K562 (cell line): Measurements from ENCODE around the gene PNRC1. TPM values are rescaled to one million over a fixed set of nuclear protein-coding genes. Genes with fewer than 3 reads are reported as not detected.
"Not testable (repeated sequence)": the region's sequence is repeated elsewhere in the genome, so short reads cannot be mapped to it uniquely, and the experiment has no call there.

Experiments used
- ATAC-seq: fragments of 200-7000 bp; cut with Tn5 transposase; 3 replicates; pipeline ENCODE4 v1.9.1; 2020; ENCODE audit warnings: moderate library complexity
- BruUV-seq: library from RNA; stranded (reverse); fragments of 400-500 nt; replicated peaks from 2 replicates; lab custom pipeline; 2021; lab: Mats Ljungman, UMichigan
- CTCF ChIA-PET: fragments of 300-600 bp; formaldehyde crosslinking; extraction: SDS; loops from one replicate; lab custom pipeline; 2021; ENCODE audit warnings: low intra/inter-chr PET ratio; lab: Yijun Ruan, JAX
- POLR2A ChIA-PET: fragments of 300-600, 350-650 bp; sonication (Branson Sonifier 250); formaldehyde crosslinking; extraction: SDS; loops from one replicate; lab custom pipeline; 2021; ENCODE audit warnings: antibody characterized with exemption, inconsistent platforms; lab: Yijun Ruan, JAX
- DNase-seq, 4 experiments: peaks; one replicate each; pipeline versions ENCODE4 v3.0.0 to v3.0.0-alpha.2; 2011 to 2018; ENCODE audit warnings: low spot score in 3 of 4, mixed read lengths in 3 of 4; ENCODE audit errors: extremely low read depth in 1 of 4
- FAIRE-seq: peaks from 2 replicates; lab custom pipeline; 2011; peaks lifted over from hg19 to GRCh38; lab: Jason Lieb, UNC
- H2AFZ ChIP-seq: 2 replicates; pipeline ENCODE4 v1.6.0; 2011; ENCODE audit warnings: low read depth, low read length, control low read depth, inconsistent platforms
- H3K27ac ChIP-seq: fragments of 200-600 bp; 3 replicates; pipeline ENCODE4 v1.8.0; 2011; ENCODE audit warnings: low read depth, mild to moderate bottlenecking, control low read depth, inconsistent platforms, low read length, moderate library complexity, mixed read lengths; ENCODE audit errors: extremely low read depth
- H3K27me3 ChIP-seq, 2 experiments: fragments of 300-600 bp in 1 of 2; 2 replicates in 1 of 2; 3 replicates in 1 of 2; pipeline versions ENCODE4 v1.6.0 to v1.8.0; 2011; ENCODE audit warnings: inconsistent platforms in 2 of 2, low read length in 2 of 2, mild to moderate bottlenecking in 1 of 2, mixed read lengths in 1 of 2, moderate library complexity in 1 of 2; ENCODE audit not compliant: control insufficient read depth in 2 of 2, insufficient read depth in 2 of 2
- H3K36me3 ChIP-seq: fragments of 300-600 bp; 3 replicates; pipeline ENCODE4 v1.8.0; 2011; ENCODE audit warnings: mild to moderate bottlenecking, low read length, inconsistent platforms; ENCODE audit not compliant: control insufficient read depth, insufficient read depth
- H3K4me1 ChIP-seq, 2 experiments: fragments of 200-600 bp in 1 of 2; replicated peaks in 1 of 2; 2 replicates in 1 of 2; 3 replicates in 1 of 2; pipeline versions ENCODE4 v1.5.1 to v1.8.0; 2011; ENCODE audit warnings: inconsistent platforms in 2 of 2, low read length in 2 of 2, mild to moderate bottlenecking in 1 of 2, mixed read lengths in 1 of 2, moderate library complexity in 1 of 2; ENCODE audit not compliant: control insufficient read depth in 2 of 2, insufficient read depth in 2 of 2
- H3K4me2 ChIP-seq: 2 replicates; pipeline ENCODE4 v1.6.1; 2011; ENCODE audit warnings: low read length, control low read depth, inconsistent platforms, mixed read lengths; ENCODE audit not compliant: insufficient read depth
- H3K4me3 ChIP-seq: fragments of 200-600 bp; sonication (generic), shearing (Covaris generic); 2 replicates; pipeline ENCODE4 v1.5.1; 2016; ENCODE audit warnings: control low read depth, inconsistent platforms
- H3K79me2 ChIP-seq: fragments of 200-600 bp; 3 replicates; pipeline ENCODE4 v1.8.0; 2011; ENCODE audit warnings: low read length, inconsistent platforms; ENCODE audit not compliant: control insufficient read depth, insufficient read depth
- H3K9ac ChIP-seq, 2 experiments: 2 replicates each; pipeline versions ENCODE4 v1.6.0 to v1.6.1; 2011; ENCODE audit warnings: low read depth in 2 of 2, low read length in 2 of 2, control low read depth in 1 of 2, inconsistent platforms in 1 of 2, mild to moderate bottlenecking in 1 of 2, mixed read lengths in 1 of 2; ENCODE audit not compliant: insufficient read depth in 1 of 2
- H3K9me1 ChIP-seq: one replicate; pipeline ENCODE4 v1.6.0; 2011; ENCODE audit warnings: inconsistent platforms, mild to moderate bottlenecking, low read length, moderate library complexity; ENCODE audit not compliant: control insufficient read depth, insufficient read depth
- H3K9me3 ChIP-seq: replicated peaks from 2 replicates; pipeline ENCODE4 v1.5.1; 2011; ENCODE audit warnings: low read depth, low read length, inconsistent platforms; ENCODE audit not compliant: control insufficient read depth, insufficient read depth
- H4K20me1 ChIP-seq: replicated peaks from 2 replicates; pipeline ENCODE4 v1.6.1; 2011; ENCODE audit warnings: low read length, inconsistent platforms, mixed read lengths; ENCODE audit not compliant: control insufficient read depth, insufficient read depth
- ARID1B ChIP-seq: fragments of 450-650 bp; IDR thresholded peaks from 2 replicates; pipeline ENCODE4 v1.6.1; 2016; ENCODE audit warnings: antibody characterized with exemption, mild to moderate bottlenecking, inconsistent platforms
- ESRRA ChIP-seq: fragments of 450-650 bp; IDR thresholded peaks from 2 replicates; pipeline ENCODE4 v1.6.1; 2014; ENCODE audit warnings: low read depth, mild to moderate bottlenecking, moderate library complexity, borderline replicate concordance
- L3MBTL2 ChIP-seq: fragments of 450-650 bp; IDR thresholded peaks from 2 replicates; pipeline ENCODE4 v1.6.1; 2016; ENCODE audit warnings: mild to moderate bottlenecking, moderate library complexity
- MTA1 ChIP-seq: fragments of 450-650 bp; IDR thresholded peaks from 2 replicates; pipeline ENCODE4 v1.6.1; 2017; ENCODE audit warnings: borderline replicate concordance
- NR2C1 ChIP-seq, 2 experiments: fragments of 450-650 bp; IDR thresholded peaks; 2 replicates each; pipeline ENCODE4 v1.6.1; 2017; ENCODE audit warnings: mild to moderate bottlenecking in 2 of 2, antibody characterized with exemption in 1 of 2, inconsistent platforms in 1 of 2, missing compliant biosample characterization in 1 of 2, missing genetic modification characterization in 1 of 2
- NR2C2 ChIP-seq, 2 experiments: fragments of 200-800 bp in 1 of 2; sonication (Bioruptor generic) in 1 of 2; sonication (generic) in 1 of 2; formaldehyde crosslinking in 1 of 2; IDR thresholded peaks; 2 replicates each; pipeline versions ENCODE4 v1.6.1 to v1.8.0; 2016 to 2022; ENCODE audit warnings: mild to moderate bottlenecking in 1 of 2, missing compliant biosample characterization in 1 of 2, missing genetic modification characterization in 1 of 2, missing genetic modification reagents in 1 of 2
- SMARCE1 ChIP-seq: fragments of 450-650 bp; IDR thresholded peaks from 2 replicates; pipeline ENCODE4 v1.7.1; 2016; ENCODE audit warnings: mild to moderate bottlenecking
- SOX6 ChIP-seq: fragments of 450-650 bp; IDR thresholded peaks from 2 replicates; pipeline ENCODE4 v1.6.1; 2014; ENCODE audit warnings: mild to moderate bottlenecking
- TRIM24 ChIP-seq, 2 experiments: fragments of 450-650 bp; IDR thresholded peaks; 2 replicates each; pipeline ENCODE4 v1.6.1; 2016
- ZBTB17 ChIP-seq: fragments of 450-650 bp; formaldehyde crosslinking; IDR thresholded peaks from 2 replicates; pipeline ENCODE4 v1.4.0; 2020; ENCODE audit warnings: mild to moderate bottlenecking
- WGBS: fragments of 100-300 bp; shearing (Covaris generic); methylation state at CpG from one replicate; pipeline ENCODE4 v1.1.6; 2016; ENCODE audit warnings: low coverage, mixed read lengths; ENCODE audit not compliant: insufficient coverage; ENCODE audit errors: missing lambda C conversion rate; 5-methylcytosine and 5-hydroxymethylcytosine counted together
- in situ Hi-C: fragments of 300-500 bp; cut with MboI; formaldehyde crosslinking; loops from 4 replicates; pipeline ENCODE4 v1.15.0; 2018; ENCODE audit warnings: inconsistent platforms, mixed read lengths
- intact Hi-C: fragments of 100-400 bp; cut with micrococcal nuclease; formaldehyde crosslinking; loops from 2 replicates; pipeline ENCODE4 v1.14.2; 2022
- polyA plus RNA-seq, 8 experiments: library from polyadenylated mRNA; depleted of rRNA in 4 of 8; stranded (reverse) in 5 of 8; unstranded in 3 of 8; fragments of >200 nt; fragmentation: Nextera tagmentation in 2 of 8; fragmentation: Illumina TruSeq in 1 of 8; extraction: Ambion mirVana in 2 of 8; extraction: Trizol in 1 of 8; gene quantifications; 2 replicates each; pipeline versions ENCODE4 v1.2.1 to v1.2.3, GENCODE V29; 2011 to 2014; ENCODE audit warnings: inconsistent platforms in 1 of 8, missing spikeins in 1 of 8
- total RNA-seq, 7 experiments: library from RNA; depleted of rRNA in 6 of 7; stranded (reverse); fragments of >200 nt in 6 of 7; fragmentation: Illumina TruSeq in 2 of 7; extraction: Trizol in 2 of 7; gene quantifications; 2 replicates each; pipeline versions ENCODE4 v1.2.1 to v1.2.3, GENCODE V29; 2011 to 2021; ENCODE audit warnings: low replicate concordance in 1 of 7
- TF ChIP-seq, protein P1 (sequence below), 2 experiments: fragments of 450-650 bp; IDR thresholded peaks; 2 replicates each; pipeline ENCODE4 v1.6.1; 2018; ENCODE audit warnings: mild to moderate bottlenecking in 2 of 2, low read depth in 1 of 2; ENCODE audit not compliant: partially characterized antibody in 2 of 2
- TF ChIP-seq, protein P2 (sequence below), 2 experiments: fragments of 450-650 bp; IDR thresholded peaks; 2 replicates each; pipeline ENCODE4 v1.6.1; 2016
- TF ChIP-seq, protein P3 (sequence below): fragments of 450-650 bp; formaldehyde crosslinking; IDR thresholded peaks from 2 replicates; pipeline ENCODE4 v1.4.0; 2020; ENCODE audit warnings: mild to moderate bottlenecking, mixed read lengths

Gene PNRC1
- total and polyA plus RNA-seq, 9 of the 15 experiments (the other 6 are each of a cell fraction or from before 2014, with no cell fraction given), result 1.2 to 10.8 (median 6.5) TPM

DNA sequence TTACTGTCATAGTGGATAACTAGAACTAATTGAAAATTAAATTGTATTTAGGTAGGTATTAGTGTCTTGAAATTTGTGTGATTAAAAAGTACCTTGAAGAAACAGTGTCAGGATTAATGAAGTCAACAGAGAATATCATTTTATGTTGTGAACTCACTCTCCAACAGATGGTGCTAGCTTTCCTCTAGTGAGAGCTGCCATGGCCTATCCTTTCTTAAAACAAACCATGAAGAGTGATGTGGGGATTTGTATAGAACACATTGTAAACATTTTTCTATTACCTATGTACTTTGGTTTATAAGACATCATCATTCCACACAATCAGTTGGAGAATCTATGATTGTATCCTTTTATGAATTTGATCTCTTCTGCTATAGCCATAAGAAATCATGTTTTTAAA is 42.1 kb downstream of the PNRC1 start (continued):
- no peak for TF ChIP-seq NR2C2 (CRISPR knock-in tag; IDR thresholded peaks at IDR 0.05)
- no peak for TF ChIP-seq NR2C2 (tag; IDR thresholded peaks at IDR 0.05)
- TF ChIP-seq, all 486 proteins: peak for 6

DNA sequence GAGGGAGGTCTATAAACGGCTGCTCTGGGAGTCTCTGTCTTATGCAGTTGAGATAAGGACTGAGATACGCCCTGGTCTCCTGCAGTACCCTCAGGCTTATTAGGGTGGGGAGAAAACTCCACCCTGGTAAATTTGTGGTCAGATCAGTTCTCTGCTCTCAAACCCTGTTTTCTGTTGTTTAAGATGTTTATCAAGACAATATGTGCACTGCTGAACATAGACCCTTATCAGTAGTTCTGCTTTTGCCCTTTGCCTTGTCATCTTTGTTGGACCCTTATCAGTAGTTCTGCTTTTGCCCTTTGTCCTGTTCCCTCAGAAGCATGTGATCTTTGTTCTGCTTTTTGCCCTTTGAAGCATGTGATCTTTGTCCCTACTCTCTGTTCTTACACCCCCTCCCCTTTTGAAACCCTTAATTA is 47.7 kb downstream of the PNRC1 start:
- H3K9me1 ChIP-seq; H3K4me2 ChIP-seq; POLR2A ChIA-PET; FAIRE-seq; CTCF ChIA-PET; H3K79me2 ChIP-seq; H3K9me3 ChIP-seq; H3K4me3 ChIP-seq; H3K9ac ChIP-seq; H4K20me1 ChIP-seq; H3K4me1 ChIP-seq; ATAC-seq; H3K27me3 ChIP-seq; H3K27ac ChIP-seq; H3K36me3 ChIP-seq; in situ Hi-C loops; intact Hi-C loops; H2AFZ ChIP-seq; DNase-seq; BruUV-seq; TF ChIP-seq NR2C2 (CRISPR knock-in tag; IDR thresholded peaks at IDR 0.05): not testable (repeated sequence)
- WGBS, result 7% methylated on average over 2 of the region's 2 CpGs
- TF ChIP-seq, protein P1, sequence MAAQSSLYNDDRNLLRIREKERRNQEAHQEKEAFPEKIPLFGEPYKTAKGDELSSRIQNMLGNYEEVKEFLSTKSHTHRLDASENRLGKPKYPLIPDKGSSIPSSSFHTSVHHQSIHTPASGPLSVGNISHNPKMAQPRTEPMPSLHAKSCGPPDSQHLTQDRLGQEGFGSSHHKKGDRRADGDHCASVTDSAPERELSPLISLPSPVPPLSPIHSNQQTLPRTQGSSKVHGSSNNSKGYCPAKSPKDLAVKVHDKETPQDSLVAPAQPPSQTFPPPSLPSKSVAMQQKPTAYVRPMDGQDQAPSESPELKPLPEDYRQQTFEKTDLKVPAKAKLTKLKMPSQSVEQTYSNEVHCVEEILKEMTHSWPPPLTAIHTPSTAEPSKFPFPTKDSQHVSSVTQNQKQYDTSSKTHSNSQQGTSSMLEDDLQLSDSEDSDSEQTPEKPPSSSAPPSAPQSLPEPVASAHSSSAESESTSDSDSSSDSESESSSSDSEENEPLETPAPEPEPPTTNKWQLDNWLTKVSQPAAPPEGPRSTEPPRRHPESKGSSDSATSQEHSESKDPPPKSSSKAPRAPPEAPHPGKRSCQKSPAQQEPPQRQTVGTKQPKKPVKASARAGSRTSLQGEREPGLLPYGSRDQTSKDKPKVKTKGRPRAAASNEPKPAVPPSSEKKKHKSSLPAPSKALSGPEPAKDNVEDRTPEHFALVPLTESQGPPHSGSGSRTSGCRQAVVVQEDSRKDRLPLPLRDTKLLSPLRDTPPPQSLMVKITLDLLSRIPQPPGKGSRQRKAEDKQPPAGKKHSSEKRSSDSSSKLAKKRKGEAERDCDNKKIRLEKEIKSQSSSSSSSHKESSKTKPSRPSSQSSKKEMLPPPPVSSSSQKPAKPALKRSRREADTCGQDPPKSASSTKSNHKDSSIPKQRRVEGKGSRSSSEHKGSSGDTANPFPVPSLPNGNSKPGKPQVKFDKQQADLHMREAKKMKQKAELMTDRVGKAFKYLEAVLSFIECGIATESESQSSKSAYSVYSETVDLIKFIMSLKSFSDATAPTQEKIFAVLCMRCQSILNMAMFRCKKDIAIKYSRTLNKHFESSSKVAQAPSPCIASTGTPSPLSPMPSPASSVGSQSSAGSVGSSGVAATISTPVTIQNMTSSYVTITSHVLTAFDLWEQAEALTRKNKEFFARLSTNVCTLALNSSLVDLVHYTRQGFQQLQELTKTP (IDR thresholded peaks at IDR 0.05; ENCODE audit: low read depth in 1 of 2, partially characterized antibody in 2 of 2), result peak in 1 of 2 experiments; percentile 31
- TF ChIP-seq TRIM24 (IDR thresholded peaks at IDR 0.05) (peak; percentile 69 to 82), MTA1 (peak; percentile 52; the same call in 1 of the 2 replicates), NR2C2 (tag; IDR thresholded peaks at IDR 0.05) (peak; percentile 32; the same call in 1 of the 2 replicates), ESRRA (peak; percentile 45; the same call in 1 of the 2 replicates), SMARCE1 (peak; percentile 71; the same call in 1 of the 2 replicates), ZBTB17 (0 out of 2 replicates have a peak, but pooled peaks have one; percentile 40), SOX6 (peak; percentile 94), NR2C1 (IDR thresholded peaks at IDR 0.05) (peak; percentile 46; the same call in 1 of the 2 replicates), NR2C1 (tag; IDR thresholded peaks at IDR 0.05) (peak; percentile 43; the same call in 1 of the 2 replicates), ARID1B (peak; percentile 40; the same call in 1 of the 2 replicates), L3MBTL2 (0 out of 2 replicates have a peak, but pooled peaks have one; percentile 26)
- TF ChIP-seq, protein P2, sequence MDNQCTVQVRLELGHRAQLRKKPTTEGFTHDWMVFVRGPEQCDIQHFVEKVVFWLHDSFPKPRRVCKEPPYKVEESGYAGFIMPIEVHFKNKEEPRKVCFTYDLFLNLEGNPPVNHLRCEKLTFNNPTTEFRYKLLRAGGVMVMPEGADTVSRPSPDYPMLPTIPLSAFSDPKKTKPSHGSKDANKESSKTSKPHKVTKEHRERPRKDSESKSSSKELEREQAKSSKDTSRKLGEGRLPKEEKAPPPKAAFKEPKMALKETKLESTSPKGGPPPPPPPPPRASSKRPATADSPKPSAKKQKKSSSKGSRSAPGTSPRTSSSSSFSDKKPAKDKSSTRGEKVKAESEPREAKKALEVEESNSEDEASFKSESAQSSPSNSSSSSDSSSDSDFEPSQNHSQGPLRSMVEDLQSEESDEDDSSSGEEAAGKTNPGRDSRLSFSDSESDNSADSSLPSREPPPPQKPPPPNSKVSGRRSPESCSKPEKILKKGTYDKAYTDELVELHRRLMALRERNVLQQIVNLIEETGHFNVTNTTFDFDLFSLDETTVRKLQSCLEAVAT (IDR thresholded peaks at IDR 0.05), result peak in 1 of 2 experiments; percentile 27; a peak in 1 of 4 replicates
- TF ChIP-seq, protein P3, sequence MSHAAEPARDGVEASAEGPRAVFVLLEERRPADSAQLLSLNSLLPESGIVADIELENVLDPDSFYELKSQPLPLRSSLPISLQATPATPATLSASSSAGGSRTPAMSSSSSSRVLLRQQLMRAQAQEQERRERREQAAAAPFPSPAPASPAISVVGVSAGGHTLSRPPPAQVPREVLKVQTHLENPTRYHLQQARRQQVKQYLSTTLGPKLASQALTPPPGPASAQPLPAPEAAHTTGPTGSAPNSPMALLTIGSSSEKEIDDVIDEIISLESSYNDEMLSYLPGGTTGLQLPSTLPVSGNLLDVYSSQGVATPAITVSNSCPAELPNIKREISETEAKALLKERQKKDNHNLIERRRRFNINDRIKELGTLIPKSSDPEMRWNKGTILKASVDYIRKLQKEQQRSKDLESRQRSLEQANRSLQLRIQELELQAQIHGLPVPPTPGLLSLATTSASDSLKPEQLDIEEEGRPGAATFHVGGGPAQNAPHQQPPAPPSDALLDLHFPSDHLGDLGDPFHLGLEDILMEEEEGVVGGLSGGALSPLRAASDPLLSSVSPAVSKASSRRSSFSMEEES (CRISPR knock-in tag), result peak; percentile 25; the same call in 1 of the 2 replicates
